BE2C (cell line): ENCODE results near the gene COL23A1.

Experiments used
- DNase-seq: peaks from one replicate; pipeline ENCODE4 v3.0.0-alpha.2; 2020
- H3K27me3 ChIP-seq: fragments of 250-450 bp; sonication (Bioruptor Pico); 2 replicates; pipeline ENCODE4 v1.5.1; 2020; ENCODE audit warnings: mild to moderate bottlenecking
- H3K36me3 ChIP-seq: fragments of 250-450 bp; sonication (Bioruptor Pico); 2 replicates; pipeline ENCODE4 v1.5.1; 2020; ENCODE audit warnings: mild to moderate bottlenecking
- H3K4me1 ChIP-seq: fragments of 250-450 bp; sonication (Bioruptor Pico); 2 replicates; pipeline ENCODE4 v1.5.1; 2020
- H3K4me3 ChIP-seq: 2 replicates; pipeline ENCODE4 v1.5.1; 2011; ENCODE audit warnings: low read depth, low read length
- H3K9me3 ChIP-seq: fragments of 250-450 bp; sonication (Bioruptor Pico); 2 replicates; pipeline ENCODE4 v1.5.1; 2020
- TF ChIP-seq, protein P1 (sequence below): IDR thresholded peaks from 2 replicates; pipeline ENCODE4 v1.5.1; 2012; ENCODE audit warnings: mild to moderate bottlenecking, low read depth, low read length

The COL23A1 gene

DNA sequence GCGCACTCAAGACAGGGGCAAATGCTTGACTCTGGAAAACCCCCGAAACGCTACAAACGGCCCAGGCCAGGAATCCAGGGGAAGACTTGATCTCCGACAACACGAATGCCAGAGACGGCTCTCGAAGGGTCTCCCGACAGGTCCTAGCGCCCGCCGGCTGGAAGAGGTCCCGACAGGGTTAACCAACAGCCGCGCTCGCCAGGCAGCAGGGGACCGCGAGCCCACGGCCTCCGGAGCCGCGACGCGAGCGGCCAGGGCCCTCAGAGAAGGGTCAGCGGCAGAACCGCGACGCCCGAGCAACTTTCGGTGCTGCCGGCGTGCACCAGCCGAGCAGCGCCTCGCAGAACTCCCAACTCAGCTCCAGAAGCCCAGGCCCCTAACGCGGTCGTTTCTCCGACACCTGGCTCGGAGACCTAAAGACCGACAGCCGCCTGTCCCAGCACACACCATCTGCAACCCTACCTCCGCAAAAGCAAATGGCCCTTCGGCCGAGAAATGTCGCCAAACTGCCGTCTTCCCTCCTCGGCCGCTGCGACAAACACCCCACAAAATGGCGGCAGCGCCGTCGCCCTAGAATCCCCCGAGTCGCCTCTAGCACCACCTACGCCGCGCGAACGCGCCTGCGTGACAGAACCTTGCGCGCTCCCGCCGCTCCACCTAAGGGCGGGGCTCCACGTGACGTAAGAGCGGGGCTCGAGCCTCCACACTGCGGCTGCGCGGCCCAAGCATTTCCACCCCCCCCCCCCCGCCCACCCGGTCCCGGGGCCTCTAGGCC, 36.5 kb upstream of the COL23A1 start, which contains the start of gene CLK4:
TSS of gene CLK4 (minus strand) at position 567 of the 775 bp plus-strand sequence. CDS start 3,634 bp downstream, outside the sequence.
- TF ChIP-seq, protein P1, sequence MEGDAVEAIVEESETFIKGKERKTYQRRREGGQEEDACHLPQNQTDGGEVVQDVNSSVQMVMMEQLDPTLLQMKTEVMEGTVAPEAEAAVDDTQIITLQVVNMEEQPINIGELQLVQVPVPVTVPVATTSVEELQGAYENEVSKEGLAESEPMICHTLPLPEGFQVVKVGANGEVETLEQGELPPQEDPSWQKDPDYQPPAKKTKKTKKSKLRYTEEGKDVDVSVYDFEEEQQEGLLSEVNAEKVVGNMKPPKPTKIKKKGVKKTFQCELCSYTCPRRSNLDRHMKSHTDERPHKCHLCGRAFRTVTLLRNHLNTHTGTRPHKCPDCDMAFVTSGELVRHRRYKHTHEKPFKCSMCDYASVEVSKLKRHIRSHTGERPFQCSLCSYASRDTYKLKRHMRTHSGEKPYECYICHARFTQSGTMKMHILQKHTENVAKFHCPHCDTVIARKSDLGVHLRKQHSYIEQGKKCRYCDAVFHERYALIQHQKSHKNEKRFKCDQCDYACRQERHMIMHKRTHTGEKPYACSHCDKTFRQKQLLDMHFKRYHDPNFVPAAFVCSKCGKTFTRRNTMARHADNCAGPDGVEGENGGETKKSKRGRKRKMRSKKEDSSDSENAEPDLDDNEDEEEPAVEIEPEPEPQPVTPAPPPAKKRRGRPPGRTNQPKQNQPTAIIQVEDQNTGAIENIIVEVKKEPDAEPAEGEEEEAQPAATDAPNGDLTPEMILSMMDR = no peak
- H3K27me3 ChIP-seq = no peaks in the 10 kb centered on the region
- H3K4me1 ChIP-seq = no peaks in the 10 kb centered on the region
- H3K4me3 ChIP-seq = peak within 1 kb of the TSS; percentile 96
- peak; percentile 96 for DNase-seq
- H3K36me3 ChIP-seq = peaks cover 15% of the 10 kb centered on the region
- H3K9me3 ChIP-seq = no peaks in the 10 kb centered on the region

DNA sequence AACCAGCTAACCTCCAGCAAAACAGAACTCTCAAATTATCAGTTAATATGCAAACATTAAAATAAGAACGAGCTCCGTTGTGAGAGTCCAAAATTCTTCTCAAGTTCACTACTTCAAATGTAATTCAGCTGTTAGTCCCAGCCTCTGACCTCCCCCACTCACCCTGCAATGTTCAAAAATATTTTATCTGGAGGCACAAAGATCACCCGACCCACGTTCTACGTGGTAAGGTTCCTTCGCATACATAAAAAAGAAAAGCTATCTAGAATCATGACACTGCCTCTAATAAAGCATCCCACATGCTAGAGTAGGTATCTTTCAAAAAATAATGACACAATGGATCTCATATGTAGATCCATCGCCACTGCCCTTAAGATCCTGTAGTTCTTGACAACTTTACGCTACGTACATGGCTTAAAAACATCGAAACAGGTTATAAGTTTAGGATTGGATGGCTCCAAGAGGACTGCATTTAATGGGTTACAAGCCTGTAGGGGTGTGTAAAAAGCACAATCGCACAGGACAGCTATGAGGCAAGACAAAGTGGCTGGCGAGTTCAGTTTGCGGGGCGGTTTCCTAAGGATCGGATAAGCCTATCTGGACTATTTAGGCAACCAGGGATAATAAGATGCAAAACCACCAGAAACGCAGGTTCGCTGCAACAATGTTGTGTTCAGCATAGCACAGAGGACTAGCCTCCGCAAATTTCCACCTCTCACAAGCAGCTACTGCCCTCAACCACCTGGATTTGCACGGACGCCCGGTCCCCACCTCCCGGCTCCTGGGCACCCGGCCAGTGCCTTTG, 35.7 kb upstream of the COL23A1 start:
- DNase-seq = no peak
- Histone ChIP-seq H3K9me3 (no peaks in the 10 kb centered on the region), H3K4me3 (peak overlapping the region; percentile 96), H3K27me3 (no peaks in the 10 kb centered on the region), H3K36me3 (peaks cover 23% of the 10 kb centered on the region), H3K4me1 (no peaks in the 10 kb centered on the region)
- TF ChIP-seq, protein P1 = no peak

DNA sequence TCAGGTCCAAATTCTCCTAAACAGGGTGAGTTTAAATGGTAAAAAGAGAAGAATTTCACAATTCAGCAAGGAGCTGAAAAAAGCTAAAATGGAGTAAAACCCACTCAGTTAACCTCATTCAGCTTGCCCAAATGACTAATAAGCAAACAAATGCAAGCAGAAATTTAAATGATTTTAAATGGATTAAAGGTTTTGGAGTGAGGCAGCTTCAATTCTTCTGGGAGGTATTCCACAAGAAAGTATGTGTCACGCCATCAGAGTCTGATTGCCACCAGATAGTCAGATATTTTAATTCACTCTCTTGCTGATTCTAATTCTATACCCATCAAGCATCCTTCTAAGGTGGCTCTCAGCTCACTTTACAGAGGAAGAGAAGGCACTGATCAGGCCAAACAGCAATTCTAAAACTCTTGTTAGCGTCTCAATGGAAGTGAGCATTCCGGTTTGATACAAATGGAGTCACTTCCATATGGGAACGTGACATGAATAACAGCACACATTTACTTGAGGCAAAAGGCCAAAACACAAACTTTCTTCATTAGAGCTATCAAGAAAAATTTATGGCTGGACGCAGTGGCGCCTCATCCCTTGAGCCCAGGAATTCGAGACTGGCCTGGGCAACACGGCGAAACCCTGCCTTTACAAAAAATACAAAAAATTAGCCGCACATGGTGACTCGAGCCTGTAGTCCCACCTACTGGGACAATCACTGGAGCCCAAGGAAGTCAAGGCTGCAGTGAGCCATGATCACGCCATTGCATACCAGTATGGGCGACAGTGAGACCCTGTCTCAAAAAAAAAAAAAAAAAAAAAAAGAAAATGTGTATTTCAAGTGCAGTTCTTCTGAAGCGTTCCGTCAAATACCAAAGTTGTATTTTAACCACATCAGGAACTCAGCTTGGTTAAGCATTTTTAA, 34.7 kb upstream of the COL23A1 start:
- Histone ChIP-seq H3K9me3 (no peaks in the 10 kb centered on the region), H3K27me3 (no peaks in the 10 kb centered on the region), H3K4me1 (no peaks in the 10 kb centered on the region), H3K36me3 (peaks cover 33% of the 10 kb centered on the region), H3K4me3 (peak overlapping the region; percentile 96)
- TF ChIP-seq, protein P1 = no peak
- peak; percentile 20 for DNase-seq

DNA sequence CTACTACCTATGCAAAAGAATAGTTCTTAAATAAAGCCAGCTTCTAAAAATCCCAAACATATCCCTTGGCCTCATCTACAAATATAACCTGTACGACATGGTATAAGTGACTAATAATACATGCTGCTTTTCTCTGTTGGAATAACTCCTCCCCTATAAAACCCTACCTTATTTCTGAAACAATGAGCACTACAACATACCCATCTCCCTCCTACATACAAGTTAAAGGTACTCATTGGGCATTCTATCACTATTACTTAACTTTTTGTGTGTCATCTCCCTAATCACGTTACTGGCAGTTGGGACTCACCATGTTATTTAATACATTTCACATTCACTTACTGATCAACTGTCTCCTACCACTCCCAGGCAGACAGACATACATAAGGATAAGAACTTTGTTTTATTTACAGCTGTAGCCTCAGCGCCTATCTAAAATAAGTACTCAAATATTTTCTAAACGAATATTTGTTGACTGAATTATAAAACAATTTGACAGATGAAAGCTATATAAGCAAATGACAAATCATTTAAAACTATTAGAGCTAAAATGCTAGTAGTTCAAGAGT, 32.6 kb upstream of the COL23A1 start:
- no peaks in the 10 kb centered on the region for H3K4me1 ChIP-seq
- TF ChIP-seq, protein P1 = no peak
- H3K4me3 ChIP-seq = no peak overlapping the region
- H3K27me3 ChIP-seq = no peaks in the 10 kb centered on the region
- no peaks in the 10 kb centered on the region for H3K9me3 ChIP-seq
- peaks cover 51% of the 10 kb centered on the region for H3K36me3 ChIP-seq
- no peak for DNase-seq

DNA sequence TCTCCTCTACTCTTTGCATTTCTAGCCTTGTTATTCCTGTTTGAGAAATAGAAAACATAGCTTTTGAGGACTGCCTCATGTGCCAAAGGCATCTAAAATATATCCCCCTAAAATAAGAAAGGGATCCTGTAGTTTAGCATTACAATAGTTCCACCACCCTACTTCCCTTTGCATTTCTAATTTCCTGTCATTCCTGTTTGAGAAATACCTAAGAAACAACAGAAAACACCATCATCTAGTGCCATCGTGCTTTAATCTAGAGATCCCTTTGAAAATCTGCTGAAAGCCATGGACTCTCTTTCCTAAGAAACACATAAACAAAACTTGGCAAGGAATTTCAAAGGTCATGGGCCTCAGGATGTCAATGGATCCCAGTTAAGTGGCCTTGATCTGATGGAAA, 29.2 kb upstream of the COL23A1 start:
- H3K4me3 ChIP-seq = no peak overlapping the region
- DNase-seq = no peak
- peaks cover 85% of the 10 kb centered on the region for H3K36me3 ChIP-seq
- TF ChIP-seq, protein P1 = no peak
- no peaks in the 10 kb centered on the region for H3K27me3 ChIP-seq
- no peaks in the 10 kb centered on the region for H3K4me1 ChIP-seq
- H3K9me3 ChIP-seq = no peaks in the 10 kb centered on the region
